Stimulated activated CD4-positive, alpha-beta T cell treated with anti-CD3 and anti-CD28 coated beads, Interleukin-12 subunit alpha, Interleukin-12 subunit beta, amount 100 ng/mL, for 48 hours (primary cell): Measurements from ENCODE around the gene PPP2R2B.

Source experiments
- DNase-seq, 3 donors: peaks; one replicate each; pipeline ENCODE4 v3.0.0-alpha.2; 2020; ENCODE audit warnings: low read depth in 2 of 3, low spot score in 1 of 3

The PPP2R2B gene

DNA sequence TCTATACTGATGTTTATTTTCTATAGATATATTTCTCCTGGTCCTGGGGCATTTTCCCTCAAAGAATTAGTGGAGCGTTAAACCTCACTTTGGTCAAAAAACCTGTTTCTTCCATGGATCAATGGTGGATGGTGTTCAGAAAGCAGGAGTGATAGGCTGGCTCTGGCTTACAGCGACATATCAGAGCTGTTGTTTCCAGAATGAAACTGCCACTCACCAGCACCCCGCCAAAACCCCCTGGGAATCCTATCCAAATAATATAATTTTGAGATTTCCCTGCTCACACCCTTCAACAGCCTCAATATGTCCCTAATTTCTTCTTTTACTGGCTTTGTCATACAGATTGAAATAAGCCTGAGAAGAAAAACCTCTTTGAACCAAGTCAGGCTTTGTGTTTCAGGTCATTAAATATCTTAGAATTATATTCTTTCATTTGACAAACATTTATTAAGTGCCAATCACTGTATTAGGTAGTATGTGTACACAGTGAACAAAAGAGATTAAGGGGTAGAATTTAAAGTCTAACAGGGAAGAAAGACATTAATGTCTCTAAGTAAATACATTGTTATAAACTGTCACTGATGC, 218.1 kb downstream of the PPP2R2B start:
- DNase-seq = no peak

GRCh38 chr5:146659961-146660360, 218.6 kb downstream of the PPP2R2B start:
- no peak for DNase-seq

DNA sequence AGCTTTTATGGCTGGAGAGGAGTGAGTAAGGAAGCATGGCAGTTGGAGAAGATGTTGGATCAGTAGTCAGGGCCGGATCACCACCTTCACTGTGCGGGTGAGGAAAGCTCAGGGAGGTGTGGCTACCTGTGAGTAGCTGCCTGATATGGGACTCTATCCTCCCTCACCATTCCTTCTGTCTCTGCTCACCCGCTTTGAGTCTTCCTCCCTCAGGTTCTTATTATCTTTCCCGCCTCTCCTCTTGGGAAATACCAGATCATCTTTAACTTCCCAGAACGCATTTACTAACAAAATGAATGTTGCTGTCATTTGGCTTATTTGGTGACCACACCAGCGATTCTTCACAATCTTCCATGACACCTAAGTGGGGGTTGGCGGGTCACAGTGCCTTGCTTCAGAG, 221.9 kb downstream of the PPP2R2B start:
- DNase-seq = no peak

GRCh38 chr5:146653560-146653959, 225.0 kb downstream of the PPP2R2B start:
- DNase-seq = no peak

DNA sequence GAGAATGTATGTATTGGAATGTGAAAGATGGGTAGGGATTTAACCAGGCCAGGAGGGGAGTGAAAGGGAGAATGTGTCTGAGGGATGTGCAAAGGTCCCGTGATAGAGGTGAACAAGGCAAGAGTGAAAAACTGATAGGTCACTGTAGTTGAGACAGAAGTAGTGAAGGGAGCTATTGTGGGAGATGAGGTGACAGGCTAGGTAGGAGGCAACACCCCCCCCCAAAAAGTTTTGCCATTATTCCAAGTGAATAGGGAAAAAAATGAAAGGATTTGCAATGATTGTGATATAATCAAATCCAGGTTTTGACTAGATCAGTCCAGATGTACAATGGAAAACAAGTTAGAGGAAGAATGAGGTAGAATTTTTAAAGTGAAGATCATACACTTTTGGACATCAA, 226.0 kb downstream of the PPP2R2B start:
- no peak for DNase-seq

GRCh38 chr5:146647656-146648199, 230.8 kb downstream of the PPP2R2B start:
- no peak for DNase-seq

DNA sequence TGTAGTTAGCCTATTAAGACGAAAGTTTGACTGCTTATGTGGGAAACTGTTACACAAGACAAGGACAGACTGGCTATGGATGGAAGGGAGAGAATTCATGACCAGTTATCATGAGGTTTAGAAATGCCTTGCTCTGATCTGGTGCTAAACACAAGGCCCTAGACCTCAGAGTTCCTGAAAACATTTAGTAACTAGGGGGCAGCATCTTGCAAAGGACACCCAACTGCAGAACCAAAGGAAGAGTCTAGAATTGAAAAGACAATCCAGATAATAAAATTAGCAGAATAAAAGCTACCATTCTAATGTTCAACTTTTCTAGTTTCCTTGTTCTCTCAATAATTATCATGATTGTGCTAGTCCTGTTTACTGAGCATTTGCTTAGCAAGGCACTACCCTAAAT, 232.1 kb downstream of the PPP2R2B start:
- DNase-seq = no peak

GRCh38 chr5:146645342-146645741, 233.2 kb downstream of the PPP2R2B start:
- DNase-seq = no peak

DNA sequence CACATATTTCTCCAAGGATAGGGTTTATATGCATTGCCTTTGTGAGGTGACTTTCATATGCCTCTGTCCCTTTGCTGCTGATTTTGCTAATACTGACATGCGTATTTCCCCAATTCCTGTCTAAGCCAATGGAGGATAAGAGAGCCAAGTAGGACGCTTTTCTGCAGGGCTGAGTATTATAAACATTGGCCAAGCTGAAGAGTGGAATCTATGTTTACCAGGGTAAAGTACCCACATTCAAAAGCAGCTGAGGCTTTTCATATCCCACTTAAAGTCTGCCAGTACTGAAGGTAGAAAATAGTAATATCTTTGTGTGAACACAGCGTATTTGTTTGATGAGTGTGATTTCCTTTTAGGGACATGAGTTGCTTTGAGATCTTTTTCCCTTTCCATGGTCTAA, 233.7 kb downstream of the PPP2R2B start:
- DNase-seq = no peak

DNA sequence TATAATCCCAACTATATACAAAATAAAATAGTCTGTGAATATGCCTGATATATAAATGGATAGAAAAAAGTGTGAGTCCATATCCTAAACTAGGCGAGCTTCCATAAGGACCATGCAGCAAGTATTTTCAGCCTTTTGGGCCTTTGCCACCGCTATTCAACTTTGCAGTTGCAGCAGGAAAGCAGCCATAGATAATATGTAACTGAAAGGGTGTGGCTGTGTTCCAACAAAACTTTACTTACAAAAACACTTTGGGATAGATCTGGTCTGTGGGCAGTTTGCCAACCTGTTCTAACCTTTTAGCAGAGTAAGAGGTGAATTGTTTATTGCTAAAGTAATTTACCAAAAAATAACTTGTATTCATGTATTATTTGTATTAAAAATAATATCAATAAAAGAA, 234.8 kb downstream of the PPP2R2B start:
- DNase-seq = no peak

DNA sequence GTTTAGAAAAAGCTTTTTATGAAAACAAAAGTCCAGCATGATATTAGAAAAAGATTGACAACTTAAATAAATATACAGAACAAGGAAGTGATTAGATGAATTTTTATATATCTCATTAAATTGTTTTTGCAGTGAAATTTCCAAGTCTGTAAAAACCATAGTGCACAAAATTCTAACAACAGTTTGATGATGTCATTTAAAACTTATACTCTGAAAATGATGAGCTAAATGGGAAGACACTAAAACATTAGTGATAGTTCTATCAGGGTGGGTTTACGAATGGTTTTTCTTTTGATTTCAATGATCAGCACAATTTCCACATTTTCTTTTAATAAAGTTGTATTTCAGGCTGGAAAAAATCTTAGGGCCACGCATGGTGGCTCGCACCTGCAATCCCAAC, 236.1 kb downstream of the PPP2R2B start:
- DNase-seq = no peak

- no peak for DNase-seq
Observed at GRCh38 chr5:146641941-146642340, 236.6 kb downstream of the PPP2R2B start.

GRCh38 chr5:146640285-146640896, 238.2 kb downstream of the PPP2R2B start:
- no peak for DNase-seq

DNA sequence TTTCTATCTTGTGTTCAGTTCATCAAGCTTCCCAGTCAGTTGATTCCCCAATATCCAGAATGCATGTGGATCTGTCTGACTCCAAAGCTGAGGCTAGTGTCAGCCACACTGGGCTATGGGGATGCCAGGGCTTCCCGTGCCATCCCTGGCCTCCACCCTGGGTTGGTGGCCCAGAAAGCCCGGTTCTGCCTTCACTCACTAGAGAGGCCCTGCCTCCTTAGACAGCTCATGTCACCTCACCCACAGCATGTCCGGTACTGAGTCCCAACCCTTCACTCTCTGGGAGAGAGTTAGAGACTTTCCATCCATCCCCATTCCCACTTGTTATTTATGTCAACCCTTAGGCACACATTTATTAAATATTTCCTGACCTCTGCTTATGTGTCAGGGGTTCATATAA, 243.1 kb downstream of the PPP2R2B start:
- no peak for DNase-seq

DNA sequence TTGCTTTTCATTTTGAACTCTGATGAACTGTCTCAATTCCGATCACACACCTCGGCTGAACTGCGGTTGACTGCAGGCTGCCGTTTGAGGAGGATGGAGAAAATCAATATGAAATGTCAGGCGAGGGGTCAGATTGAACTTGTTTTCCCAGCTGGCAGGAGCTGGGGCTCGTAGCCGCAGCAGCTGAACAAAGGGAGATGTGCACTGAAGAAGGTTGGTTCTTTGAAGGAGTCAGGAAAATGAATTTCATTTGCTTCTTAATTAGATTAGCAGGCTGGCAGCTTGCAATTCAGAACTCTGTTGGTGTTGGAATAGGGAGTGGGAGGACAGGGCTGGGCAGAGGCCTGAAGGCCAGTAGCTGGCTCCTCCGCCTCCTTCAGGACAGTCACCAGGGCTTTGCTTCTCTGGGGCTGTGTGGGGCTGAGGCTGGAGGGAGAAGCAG, 245.2 kb downstream of the PPP2R2B start:
- DNase-seq = no peak

GRCh38 chr5:146632620-146633322, 245.8 kb downstream of the PPP2R2B start:
- no peak for DNase-seq

DNA sequence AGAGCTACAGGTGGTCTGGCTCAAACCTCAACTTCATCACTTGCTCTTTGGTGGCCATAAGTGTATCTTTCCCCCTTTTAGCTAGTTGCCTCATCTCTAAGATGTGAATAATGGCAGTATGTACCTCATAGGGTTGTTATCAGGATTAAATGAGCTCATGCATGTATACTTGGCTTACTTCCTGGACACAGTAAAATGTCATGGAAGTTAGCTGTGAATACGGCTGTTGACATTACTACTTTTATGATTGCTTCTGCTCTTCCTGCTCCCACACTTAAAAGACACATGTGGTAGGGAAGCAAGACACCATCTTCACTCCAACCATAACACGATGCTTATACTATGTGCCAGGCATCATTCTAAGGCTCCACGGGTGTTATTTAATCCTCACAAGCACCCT, 248.1 kb downstream of the PPP2R2B start:
- no peak for DNase-seq

GRCh38 chr5:146628950-146629349, 249.6 kb downstream of the PPP2R2B start:
- no peak for DNase-seq

GRCh38 chr5:146626936-146627335, 251.6 kb downstream of the PPP2R2B start:
- no peak for DNase-seq

DNA sequence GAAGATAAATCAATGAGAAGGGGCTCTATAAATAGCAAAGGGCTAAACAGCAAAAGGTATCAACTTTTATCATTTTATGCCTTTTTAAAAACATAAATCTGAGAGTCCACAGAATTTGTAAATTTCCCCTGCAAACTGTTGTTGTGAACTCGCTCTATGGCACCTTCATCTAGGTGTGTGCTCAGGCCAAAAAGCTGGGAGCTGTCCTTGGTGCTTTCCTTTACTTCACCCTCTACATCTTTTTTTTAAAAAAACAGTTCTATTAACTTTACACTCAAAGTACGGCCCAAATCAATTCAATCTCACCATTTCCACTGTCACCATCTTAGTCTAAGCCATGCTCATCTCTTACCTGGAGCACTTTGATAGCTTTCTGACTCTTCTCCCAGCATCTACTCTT, 254.4 kb downstream of the PPP2R2B start:
- no peak for DNase-seq

DNA sequence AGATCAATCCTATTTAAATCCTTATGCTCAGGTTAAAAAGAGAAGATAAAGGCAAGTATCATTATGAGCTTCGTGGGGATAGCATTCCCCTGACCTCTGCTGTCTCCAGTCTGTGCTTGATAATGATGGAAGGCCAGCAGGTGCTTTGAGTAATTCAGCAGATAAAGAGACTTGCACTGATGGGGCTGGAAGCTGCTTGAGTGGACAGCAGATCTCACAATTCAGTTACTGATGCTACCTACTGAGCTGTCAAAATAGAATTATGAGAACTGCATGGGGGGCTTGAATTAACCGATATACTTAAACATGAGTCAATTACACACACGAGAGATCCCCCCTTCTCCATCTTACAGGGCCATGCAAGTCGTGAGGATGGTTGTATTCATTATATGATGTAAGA, 254.9 kb downstream of the PPP2R2B start:
- DNase-seq = no peak

DNA sequence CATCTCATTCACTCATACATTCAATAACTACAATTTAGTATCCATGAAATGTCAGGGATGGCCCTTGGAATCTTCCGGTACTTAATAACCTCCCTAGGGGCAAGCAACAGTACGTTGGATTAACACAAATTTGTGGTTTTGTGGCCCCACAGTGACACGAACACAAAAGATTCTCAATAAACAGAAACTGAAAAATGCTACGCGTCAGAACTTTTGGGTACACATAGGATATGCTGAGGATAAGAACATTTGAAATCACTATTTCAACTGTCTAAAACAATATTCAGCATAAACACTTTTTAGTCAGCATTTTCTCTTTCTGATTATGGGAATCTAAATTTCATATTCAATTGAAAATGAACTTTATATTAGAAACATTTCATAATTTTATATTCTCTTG, 255.5 kb downstream of the PPP2R2B start:
- no peak for DNase-seq
